Medulla oblongata (tissue), 1 donor: ENCODE data around the gene PCNA.

ENCODE experiments used
- DNase-seq: peaks from one replicate; pipeline ENCODE4 v3.0.0-alpha.2; 2015; ENCODE audit errors: extremely low spot score

Gene PCNA

DNA sequence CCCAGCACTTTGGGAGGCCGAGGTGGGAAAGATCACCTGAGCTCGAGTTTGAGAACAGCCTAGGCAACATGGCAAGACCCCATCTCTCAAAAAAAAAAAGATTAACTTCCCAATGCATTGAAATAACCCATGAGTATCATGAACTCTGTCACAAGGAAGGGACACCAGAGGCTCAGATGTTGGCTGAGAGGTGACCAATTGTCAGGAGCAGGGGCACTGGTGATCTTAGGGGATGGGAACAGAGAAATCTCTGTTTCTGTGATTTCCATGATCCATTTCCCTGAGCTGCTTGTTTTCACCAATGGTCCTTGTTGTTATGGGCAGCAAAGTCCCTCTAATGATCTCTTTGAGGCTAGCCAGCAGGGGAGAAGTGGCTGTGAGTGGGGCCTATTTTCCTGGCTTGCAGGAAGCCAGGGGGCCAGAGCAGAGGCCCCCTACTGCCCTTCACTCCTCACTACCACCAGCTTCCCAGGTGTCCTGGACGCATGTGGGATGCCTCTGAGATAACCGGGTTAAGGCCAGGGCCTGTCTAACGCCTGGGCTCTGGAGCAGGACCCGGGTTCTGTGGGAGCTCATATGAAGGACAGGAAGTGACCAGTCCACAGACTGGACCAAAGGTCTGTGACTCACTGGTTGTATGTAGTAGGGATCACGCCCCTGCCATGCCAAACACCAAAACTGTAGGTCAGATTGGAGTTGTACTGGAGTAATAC is 54.4 kb downstream of the PCNA start:
- DNase-seq: no peak
